ENCODE measurements around the gene ADGRD1.

GRCh38 chr12:131174901-131175300 lies 221.2 kb downstream of the ADGRD1 start:
- TF ChIP-seq, protein P1, sequence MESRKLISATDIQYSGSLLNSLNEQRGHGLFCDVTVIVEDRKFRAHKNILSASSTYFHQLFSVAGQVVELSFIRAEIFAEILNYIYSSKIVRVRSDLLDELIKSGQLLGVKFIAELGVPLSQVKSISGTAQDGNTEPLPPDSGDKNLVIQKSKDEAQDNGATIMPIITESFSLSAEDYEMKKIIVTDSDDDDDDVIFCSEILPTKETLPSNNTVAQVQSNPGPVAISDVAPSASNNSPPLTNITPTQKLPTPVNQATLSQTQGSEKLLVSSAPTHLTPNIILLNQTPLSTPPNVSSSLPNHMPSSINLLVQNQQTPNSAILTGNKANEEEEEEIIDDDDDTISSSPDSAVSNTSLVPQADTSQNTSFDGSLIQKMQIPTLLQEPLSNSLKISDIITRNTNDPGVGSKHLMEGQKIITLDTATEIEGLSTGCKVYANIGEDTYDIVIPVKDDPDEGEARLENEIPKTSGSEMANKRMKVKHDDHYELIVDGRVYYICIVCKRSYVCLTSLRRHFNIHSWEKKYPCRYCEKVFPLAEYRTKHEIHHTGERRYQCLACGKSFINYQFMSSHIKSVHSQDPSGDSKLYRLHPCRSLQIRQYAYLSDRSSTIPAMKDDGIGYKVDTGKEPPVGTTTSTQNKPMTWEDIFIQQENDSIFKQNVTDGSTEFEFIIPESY (IDR thresholded peaks at IDR 0.05; ENCODE audit: borderline replicate concordance, low read depth), result no peak
- TF ChIP-seq RFX5 (IDR thresholded peaks at IDR 0.05; ENCODE audit: low read length) (no peak), GATA2 (CRISPR knock-in tag; IDR thresholded peaks at IDR 0.05) (no peak), EZH2phosphoT487 (IDR thresholded peaks at IDR 0.05; ENCODE audit: borderline replicate concordance, low read depth) (no peak), USF1 (IDR thresholded peaks at IDR 0.05; ENCODE audit: borderline replicate concordance, low read depth) (no peak), POLR2AphosphoS5 (IDR thresholded peaks at IDR 0.05; ENCODE audit: low read depth, low read length) (no peak), RAD21 (IDR thresholded peaks at IDR 0.05; ENCODE audit: low read length) (no peak), CHD2 (IDR thresholded peaks at IDR 0.05; ENCODE audit: low read length, partially characterized antibody) (no peak), EP300 (IDR thresholded peaks at IDR 0.05; ENCODE audit: borderline replicate concordance in 1 of 2, low read depth in 1 of 2, low read length in 1 of 2) (no peak), TAF1 (IDR thresholded peaks at IDR 0.05; ENCODE audit: borderline replicate concordance, low read depth, low read length) (no peak)
- TF ChIP-seq, protein P2, sequence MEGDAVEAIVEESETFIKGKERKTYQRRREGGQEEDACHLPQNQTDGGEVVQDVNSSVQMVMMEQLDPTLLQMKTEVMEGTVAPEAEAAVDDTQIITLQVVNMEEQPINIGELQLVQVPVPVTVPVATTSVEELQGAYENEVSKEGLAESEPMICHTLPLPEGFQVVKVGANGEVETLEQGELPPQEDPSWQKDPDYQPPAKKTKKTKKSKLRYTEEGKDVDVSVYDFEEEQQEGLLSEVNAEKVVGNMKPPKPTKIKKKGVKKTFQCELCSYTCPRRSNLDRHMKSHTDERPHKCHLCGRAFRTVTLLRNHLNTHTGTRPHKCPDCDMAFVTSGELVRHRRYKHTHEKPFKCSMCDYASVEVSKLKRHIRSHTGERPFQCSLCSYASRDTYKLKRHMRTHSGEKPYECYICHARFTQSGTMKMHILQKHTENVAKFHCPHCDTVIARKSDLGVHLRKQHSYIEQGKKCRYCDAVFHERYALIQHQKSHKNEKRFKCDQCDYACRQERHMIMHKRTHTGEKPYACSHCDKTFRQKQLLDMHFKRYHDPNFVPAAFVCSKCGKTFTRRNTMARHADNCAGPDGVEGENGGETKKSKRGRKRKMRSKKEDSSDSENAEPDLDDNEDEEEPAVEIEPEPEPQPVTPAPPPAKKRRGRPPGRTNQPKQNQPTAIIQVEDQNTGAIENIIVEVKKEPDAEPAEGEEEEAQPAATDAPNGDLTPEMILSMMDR (IDR thresholded peaks at IDR 0.05), result no peak

All from SK-N-SH (cell line).